ENCODE results near the gene ONECUT2. TPM values are rescaled to one million over a fixed set of nuclear protein-coding genes. Genes with fewer than 3 reads are reported as not detected.
A peak's percentile ranks its signal among the peaks of the same experiment; 100 is the strongest.

Gene ONECUT2
- total RNA-seq, 1 experiment from 2014 or later, result 0.48 TPM

GRCh38 chr18:57533006-57533867 lies 98.1 kb downstream of the ONECUT2 start:
- Mint-ChIP-seq H3K4me1 (peaks cover 25 to 29% of the 10 kb centered on the region in 2 experiments), H3K4me3 (no peak overlapping the region), H3K9me3 (no peaks in the 10 kb centered on the region), H3K36me3 (ENCODE audit: insufficient read depth in 1 of 3, low read depth in 3 of 3) (no peaks in the 10 kb centered on the region), H3K27me3 (ENCODE audit: low read depth) (no peaks in the 10 kb centered on the region), H3K27ac (peak overlapping the region; percentile 22 to 89 (median 28); a peak in 4 of 7 replicates)
- peak; percentile 55 for DNase-seq
- H4K8ac ChIP-seq (replicated peaks; ENCODE audit: insufficient read length, low read depth, low read length), result no peak overlapping the region
- H2BK120ac ChIP-seq (ENCODE audit: low read depth, low read length, poor library complexity, severe bottlenecking), result no peak overlapping the region
- no peak overlapping the region for H3K23ac ChIP-seq (ENCODE audit: insufficient read length, low read depth, low read length)
- peaks cover 5% of the 10 kb centered on the region; the same call in 1 of the 2 replicates for H3K4me1 ChIP-seq (ENCODE audit: insufficient read depth, low read length)
- no peak overlapping the region for H3K56ac ChIP-seq (ENCODE audit: insufficient read length, low read depth, low read length)
- H3K18ac ChIP-seq (ENCODE audit: insufficient read length, low read depth, low read length), result no peak overlapping the region
- WGBS (ENCODE audit: extremely low coverage, insufficient read length, low lambda C conversion rate), result no CpG with 5 or more reads among the region's 16 CpGs
- H3K27me3 ChIP-seq (ENCODE audit: insufficient read depth, low read length), result no peaks in the 10 kb centered on the region
- no peak overlapping the region for H4K5ac ChIP-seq (ENCODE audit: insufficient read length, low read depth, low read length)
- H3K4me2 ChIP-seq (ENCODE audit: insufficient read depth, insufficient read length, low read length), result no peak overlapping the region
- H3T11ph ChIP-seq (ENCODE audit: low read length), result no peak overlapping the region
- H2BK20ac ChIP-seq (ENCODE audit: low read depth, low read length, poor library complexity, severe bottlenecking), result no peak overlapping the region
- H3K9ac ChIP-seq (ENCODE audit: extremely low read depth, insufficient read length, low read length), result no peak overlapping the region
- H3K14ac ChIP-seq (ENCODE audit: insufficient read depth, low read length), result no peak overlapping the region
- H2BK5ac ChIP-seq (ENCODE audit: insufficient read length, low read length), result no peak overlapping the region
- H2AK5ac ChIP-seq (ENCODE audit: insufficient read length, low read length), result no peak overlapping the region
- no peak overlapping the region for H3K27ac ChIP-seq (ENCODE audit: insufficient read length, low read depth, low read length)
- H3K79me1 ChIP-seq (ENCODE audit: insufficient read depth, low read depth, low read length, poor library complexity, severe bottlenecking), result no peaks in the 10 kb centered on the region
- no peaks in the 10 kb centered on the region for H3K79me2 ChIP-seq (ENCODE audit: insufficient read depth, low read length)
- no peaks in the 10 kb centered on the region for H3K9me3 ChIP-seq (ENCODE audit: control insufficient read depth, low read depth, low read length)
- H2AFZ ChIP-seq (ENCODE audit: low read length), result no peak overlapping the region
- no peak for TF ChIP-seq CTCF (conservative IDR thresholded peaks at IDR 0.05)
- no peaks in the 10 kb centered on the region for H4K20me1 ChIP-seq (ENCODE audit: control insufficient read depth, insufficient read depth, insufficient read length)
- no peaks in the 10 kb centered on the region for H3K23me2 ChIP-seq (ENCODE audit: insufficient read length, low read depth, low read length, poor library complexity, severe bottlenecking)
- H2BK15ac ChIP-seq (ENCODE audit: low read depth, low read length), result no peak overlapping the region
- no peak overlapping the region for H4K91ac ChIP-seq (ENCODE audit: insufficient read length, low read depth, low read length)
- H2BK12ac ChIP-seq (ENCODE audit: insufficient read length, low read depth, low read length), result no peak overlapping the region
- H3K4ac ChIP-seq (ENCODE audit: low read depth, low read length), result no peak overlapping the region

Measured in H9 (cell line).